Lower lobe of right lung (tissue), 2 donors: Measurements from ENCODE around the gene AANAT. TPM values are rescaled to one million over a fixed set of nuclear protein-coding genes. Genes with fewer than 3 reads are reported as not detected.

ENCODE experiments used
- ATAC-seq, 2 donors: fragments of 200-7000 bp; cut with Tn5 transposase; one replicate each; pipeline ENCODE4 v1.9.1; 2020 to 2022; ENCODE audit warnings: mild to moderate bottlenecking in 2 of 2, moderate library complexity in 2 of 2
- DNase-seq: peaks from one replicate; pipeline ENCODE4 v3.0.0-alpha.2; 2020
- H3K27ac ChIP-seq: fragments of 200-600 bp; one replicate; pipeline ENCODE4 v1.8.0; 2022
- H3K27me3 ChIP-seq: fragments of 200-600 bp; one replicate; pipeline ENCODE4 v1.8.0; 2022; ENCODE audit warnings: low read depth
- H3K36me3 ChIP-seq: fragments of 200-600 bp; one replicate; pipeline ENCODE4 v1.8.0; 2022; ENCODE audit warnings: mild to moderate bottlenecking
- H3K4me1 ChIP-seq: fragments of 200-600 bp; one replicate; pipeline ENCODE4 v1.8.0; 2022
- H3K4me3 ChIP-seq: fragments of 200-600 bp; one replicate; pipeline ENCODE4 v1.8.0; 2022; ENCODE audit warnings: mild to moderate bottlenecking
- H3K9me3 ChIP-seq: fragments of 200-600 bp; one replicate; pipeline ENCODE4 v1.8.0; 2022
- intact Hi-C: fragments of 100-400 bp; cut with DNase I; formaldehyde crosslinking; loops from one replicate; pipeline ENCODE4 v1.11.0; 2022
- total RNA-seq: library from RNA; stranded (reverse); fragmentation: NEBNext Ultra II Directional; extraction: Animal tissue kit (Norgen Biotek cat#: 25700); gene quantifications from one replicate; pipeline ENCODE4 v1.2.1, GENCODE V29; 2021
- TF ChIP-seq, protein P1 (sequence below): fragments of 200-600 bp; IDR thresholded peaks from one replicate; pipeline ENCODE4 v1.8.0; 2022; ENCODE audit warnings: antibody characterized with exemption, mild to moderate bottlenecking
- donor health status: DM: no; HTN: yes; CAD: no; lungs with severe emphysema.

AANAT gene
- total RNA-seq, 1 donor from 2014 or later: not detected

GRCh38 chr17:76453431-76453743 is 14.0 kb upstream of the AANAT start:
- intact Hi-C loops: no loop called here
- Histone ChIP-seq H3K27ac (no peak overlapping the region), H3K9me3 (no peaks in the 10 kb centered on the region), H3K36me3 (no peaks in the 10 kb centered on the region), H3K4me1 (peaks cover 9% of the 10 kb centered on the region), H3K27me3 (no peaks in the 10 kb centered on the region), H3K4me3 (peak overlapping the region; percentile 96)
- TF ChIP-seq, protein P1, sequence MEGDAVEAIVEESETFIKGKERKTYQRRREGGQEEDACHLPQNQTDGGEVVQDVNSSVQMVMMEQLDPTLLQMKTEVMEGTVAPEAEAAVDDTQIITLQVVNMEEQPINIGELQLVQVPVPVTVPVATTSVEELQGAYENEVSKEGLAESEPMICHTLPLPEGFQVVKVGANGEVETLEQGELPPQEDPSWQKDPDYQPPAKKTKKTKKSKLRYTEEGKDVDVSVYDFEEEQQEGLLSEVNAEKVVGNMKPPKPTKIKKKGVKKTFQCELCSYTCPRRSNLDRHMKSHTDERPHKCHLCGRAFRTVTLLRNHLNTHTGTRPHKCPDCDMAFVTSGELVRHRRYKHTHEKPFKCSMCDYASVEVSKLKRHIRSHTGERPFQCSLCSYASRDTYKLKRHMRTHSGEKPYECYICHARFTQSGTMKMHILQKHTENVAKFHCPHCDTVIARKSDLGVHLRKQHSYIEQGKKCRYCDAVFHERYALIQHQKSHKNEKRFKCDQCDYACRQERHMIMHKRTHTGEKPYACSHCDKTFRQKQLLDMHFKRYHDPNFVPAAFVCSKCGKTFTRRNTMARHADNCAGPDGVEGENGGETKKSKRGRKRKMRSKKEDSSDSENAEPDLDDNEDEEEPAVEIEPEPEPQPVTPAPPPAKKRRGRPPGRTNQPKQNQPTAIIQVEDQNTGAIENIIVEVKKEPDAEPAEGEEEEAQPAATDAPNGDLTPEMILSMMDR: no peak
- no peak for ATAC-seq
- DNase-seq: no peak

DNA sequence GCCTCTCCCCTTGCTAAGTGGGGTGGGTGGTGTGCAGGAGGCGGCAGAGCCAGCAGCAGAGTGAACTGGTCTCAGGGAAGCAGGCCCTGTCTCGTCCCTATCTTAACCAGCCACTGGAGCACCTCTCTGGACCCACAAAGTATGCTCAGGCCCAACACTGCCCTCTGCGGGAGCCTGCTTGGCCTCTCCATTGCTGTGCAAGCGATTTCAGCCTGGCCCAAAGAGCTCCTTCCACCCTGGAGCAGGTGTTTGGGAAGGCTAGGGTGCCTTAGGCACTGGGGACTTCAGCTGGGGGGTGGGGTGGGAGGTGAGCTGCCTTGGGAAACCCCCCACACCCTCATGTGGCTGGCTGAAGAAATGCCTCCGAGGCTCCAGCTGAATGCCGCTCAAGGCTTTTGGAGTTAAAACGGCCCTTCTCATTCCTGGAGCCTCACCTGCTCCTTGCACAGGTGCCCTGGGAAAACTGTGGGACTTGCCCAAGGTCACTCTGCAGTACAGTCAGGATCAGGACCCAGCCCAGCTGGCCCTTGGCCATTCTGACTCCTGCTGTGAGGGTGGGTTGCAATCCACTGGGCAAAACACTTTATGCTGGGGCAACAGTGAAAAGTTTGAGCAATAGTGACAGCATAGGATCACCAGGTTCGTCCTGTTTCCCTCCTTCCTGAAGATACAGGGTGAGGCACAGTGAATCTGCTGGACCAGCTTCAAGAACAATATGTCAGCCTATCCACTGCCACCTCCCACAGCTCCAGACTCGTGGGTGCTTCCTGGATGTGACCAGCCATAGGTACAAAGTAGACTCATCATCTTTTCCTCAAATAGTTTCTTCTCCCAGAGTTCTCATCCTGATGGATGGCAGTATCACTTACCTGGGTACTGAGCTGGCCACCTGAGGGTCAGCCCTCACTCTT is 8.6 kb upstream of the AANAT start:
- H3K27me3 ChIP-seq: no peaks in the 10 kb centered on the region
- DNase-seq (no peak), ATAC-seq (peak; percentile 68 to 79)
- TF ChIP-seq, protein P1: peak; percentile 42
- H3K36me3 ChIP-seq: no peaks in the 10 kb centered on the region
- intact Hi-C loops: no loop called here
- H3K9me3 ChIP-seq: no peaks in the 10 kb centered on the region
- H3K4me3 ChIP-seq: no peak overlapping the region
- H3K4me1 ChIP-seq: no peaks in the 10 kb centered on the region
- H3K27ac ChIP-seq: no peak overlapping the region

GRCh38 chr17:76459674-76460073 is 7.7 kb upstream of the AANAT start:
- TF ChIP-seq, protein P1: no peak
- no peak overlapping the region for H3K4me3 ChIP-seq
- H3K27me3 ChIP-seq: no peaks in the 10 kb centered on the region
- H3K36me3 ChIP-seq: no peaks in the 10 kb centered on the region
- intact Hi-C loops: no loop called here
- ATAC-seq: no peak
- no peaks in the 10 kb centered on the region for H3K9me3 ChIP-seq
- H3K27ac ChIP-seq: no peak overlapping the region
- DNase-seq: no peak
- H3K4me1 ChIP-seq: no peaks in the 10 kb centered on the region

- Histone ChIP-seq H3K27ac (no peak overlapping the region), H3K4me1 (peaks cover 5% of the 10 kb centered on the region), H3K36me3 (no peaks in the 10 kb centered on the region), H3K4me3 (no peak overlapping the region), H3K27me3 (no peaks in the 10 kb centered on the region), H3K9me3 (no peaks in the 10 kb centered on the region)
- ATAC-seq: no peak
- peak; percentile 4 for DNase-seq
- intact Hi-C loops: no loop called here
- TF ChIP-seq, protein P1: no peak
Observed at GRCh38 chr17:76461765-76462555, 5.4 kb upstream of the AANAT start.

DNA sequence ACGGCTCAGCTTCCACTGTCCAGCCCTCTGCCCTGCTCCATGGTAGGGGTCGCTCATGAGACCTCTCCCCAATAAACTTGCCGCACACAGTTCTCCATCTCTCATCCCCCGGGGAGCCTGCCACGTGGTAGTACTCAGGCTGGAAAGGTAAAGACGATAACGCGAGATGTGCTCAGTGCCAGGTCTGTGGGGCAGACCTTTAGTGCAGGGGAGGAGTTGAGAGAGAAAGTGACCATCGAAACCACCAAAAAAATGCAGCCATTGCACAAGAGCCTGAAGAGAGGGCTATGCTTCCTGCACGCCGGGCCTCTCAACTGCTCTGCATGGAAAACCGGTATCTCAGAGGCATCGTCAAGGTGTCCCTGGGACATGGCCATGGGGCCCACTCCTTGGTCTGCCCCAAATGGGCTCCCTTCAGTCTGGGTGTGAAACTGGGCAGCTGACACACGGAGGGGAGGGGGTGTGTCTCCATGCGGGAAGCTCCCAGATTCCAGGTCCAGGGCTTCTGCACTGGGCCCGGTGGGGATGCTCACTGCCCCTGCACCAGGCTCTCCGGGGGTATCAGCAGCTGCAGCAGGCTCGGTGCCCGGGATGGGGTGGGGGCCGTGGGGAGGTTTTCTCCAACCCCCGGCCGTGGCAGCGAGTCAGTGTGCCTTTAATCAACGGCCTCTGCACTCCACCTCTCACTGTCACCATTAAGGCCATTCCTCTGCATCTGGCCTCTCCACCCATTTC is 4.7 kb upstream of the AANAT start:
- intact Hi-C loops: no loop called here
- H3K27me3 ChIP-seq: no peaks in the 10 kb centered on the region
- H3K9me3 ChIP-seq: no peaks in the 10 kb centered on the region
- TF ChIP-seq, protein P1: no peak
- H3K27ac ChIP-seq: no peak overlapping the region
- H3K36me3 ChIP-seq: no peaks in the 10 kb centered on the region
- peaks cover 5% of the 10 kb centered on the region for H3K4me1 ChIP-seq
- ATAC-seq: peak in 1 of 2 donors; percentile 40
- peak; percentile 44 for DNase-seq
- H3K4me3 ChIP-seq: no peak overlapping the region
